Thymus (tissue), 14 donors: ENCODE results near the gene PODXL. TPM values are rescaled to one million over a fixed set of nuclear protein-coding genes. Genes with fewer than 3 reads are reported as not detected.

Experiments used
- DNase-seq, 9 donors: peaks; one replicate each; pipeline ENCODE4 v3.0.0-alpha.2; 2013; ENCODE audit warnings: low spot score in 9 of 9, low read depth in 6 of 9, missing footprints in 1 of 9
- H3K27ac ChIP-seq, 2 donors: one replicate each; pipeline ENCODE4 v1.5.1; 2013; ENCODE audit warnings: control low read depth in 1 of 2, low read depth in 1 of 2, low read length in 1 of 2, mild to moderate bottlenecking in 1 of 2, moderate library complexity in 1 of 2
- H3K27me3 ChIP-seq, 2 donors: one replicate each; pipeline ENCODE4 v1.5.1; 2013; ENCODE audit warnings: low read length in 1 of 2; ENCODE audit not compliant: control insufficient read depth in 2 of 2, insufficient read depth in 1 of 2
- H3K36me3 ChIP-seq, 2 donors: one replicate each; pipeline ENCODE4 v1.5.1; 2013; ENCODE audit warnings: low read length in 1 of 2, mild to moderate bottlenecking in 1 of 2, moderate library complexity in 1 of 2; ENCODE audit not compliant: control insufficient read depth in 2 of 2, insufficient read depth in 2 of 2
- H3K4me1 ChIP-seq, 2 donors: one replicate each; pipeline ENCODE4 v1.5.1; 2013; ENCODE audit warnings: low read length in 2 of 2; ENCODE audit not compliant: control insufficient read depth in 2 of 2, insufficient read depth in 2 of 2
- H3K4me3 ChIP-seq, 2 donors: one replicate each; pipeline ENCODE4 v1.5.1; 2013; ENCODE audit warnings: low read length in 2 of 2, control low read depth in 1 of 2, mild to moderate bottlenecking in 1 of 2
- H3K9me3 ChIP-seq, 2 donors: one replicate each; pipeline ENCODE4 v1.5.1; 2013; ENCODE audit warnings: low read length in 1 of 2, mild to moderate bottlenecking in 1 of 2; ENCODE audit not compliant: control insufficient read depth in 2 of 2, insufficient read depth in 1 of 2
- WGBS: extraction: QIAGEN DNeasy Blood & Tissue Kit; methylation state at CpG from one replicate; pipeline ENCODE4 v1.1.7; 2013; 5-methylcytosine and 5-hydroxymethylcytosine counted together
- long read RNA-seq, 10 donors: transcript quantifications; one replicate each; lab custom pipeline, GENCODE V29; 2026
- polyA plus RNA-seq: library from polyadenylated mRNA; stranded (reverse); fragments of 200-250 nt; gene quantifications from one replicate; pipeline ENCODE4 v1.2.3, GENCODE V29; 2013
- total RNA-seq: library from RNA; stranded (reverse); fragments of 120-200 nt; gene quantifications from one replicate; pipeline ENCODE4 v1.2.4, GENCODE V29; 2013
- donor health status: healthy.

Gene PODXL
- total RNA-seq (3.4 TPM), polyA plus RNA-seq (4.1 TPM)
- long read RNA-seq, donor 1: 0 reads
- long read RNA-seq, donor 2: 0 reads
- long read RNA-seq, donor 3, partial matches to known transcripts: 0 of 3 reads
- long read RNA-seq, donor 3, other reads (novel, unspliced or antisense): 0 of 3 reads
- long read RNA-seq, donor 4: 0 reads
- long read RNA-seq, donor 5, partial matches to known transcripts: 10 of 14 reads
- long read RNA-seq, donor 5, other reads (novel, unspliced or antisense): 0 of 14 reads
- long read RNA-seq, donor 6, partial matches to known transcripts: 0 of 1 reads
- long read RNA-seq, donor 6, other reads (novel, unspliced or antisense): 0 of 1 reads
- long read RNA-seq, donor 7, partial matches to known transcripts: 0 of 1 reads
- long read RNA-seq, donor 7, other reads (novel, unspliced or antisense): 0 of 1 reads
- long read RNA-seq, donor 8, partial matches to known transcripts: 0 of 1 reads
- long read RNA-seq, donor 8, other reads (novel, unspliced or antisense): 0 of 1 reads
- long read RNA-seq, donor 9: 0 reads
- long read RNA-seq, donor 10: 0 reads

- no peaks in the 10 kb centered on the region for H3K36me3 ChIP-seq
- peak within 1 kb of the TSS in 1 of 2 donors; percentile 52 for H3K4me3 ChIP-seq
- DNase-seq: peak in 4 of 9 donors; percentile 15 to 56 (median 31)
- WGBS: under 1% methylated on average over 107 of the region's 112 CpGs
- H3K4me1 ChIP-seq: peaks cover 0 to 16% of the 10 kb centered on the region in 2 donors
- H3K9me3 ChIP-seq: no peaks in the 10 kb centered on the region
- H3K27ac ChIP-seq: no peak within 1 kb of the TSS
- peaks cover 45 to 88% of the 10 kb centered on the region in 2 donors for H3K27me3 ChIP-seq
These were observed at the start of gene PODXL for GRCh38 chr7:131556053-131556908. Gene PODXL, minus strand, starts transcription at chr7:131556628. Its CDS starts 269 bp downstream, at chr7:131556359.

- H3K4me3 ChIP-seq: no peak overlapping the region
- peaks cover 0 to 5% of the 10 kb centered on the region in 2 donors for H3K4me1 ChIP-seq
- peak in 1 of 9 donors; percentile 36 for DNase-seq
- 69% methylated on average over 9 of the region's 9 CpGs for WGBS
- H3K36me3 ChIP-seq: no peaks in the 10 kb centered on the region
- no peak overlapping the region for H3K27ac ChIP-seq
- H3K27me3 ChIP-seq: peaks cover 3 to 44% of the 10 kb centered on the region in 2 donors
- H3K9me3 ChIP-seq: no peaks in the 10 kb centered on the region
These were observed 49.0 kb upstream of the PODXL start for GRCh38 chr7:131605280-131605878.

- no peak overlapping the region for H3K4me3 ChIP-seq
- peaks cover 3 to 44% of the 10 kb centered on the region in 2 donors for H3K27me3 ChIP-seq
- H3K4me1 ChIP-seq: peaks cover 0 to 5% of the 10 kb centered on the region in 2 donors
- no peak overlapping the region for H3K27ac ChIP-seq
- H3K36me3 ChIP-seq: no peaks in the 10 kb centered on the region
- H3K9me3 ChIP-seq: no peaks in the 10 kb centered on the region
- no peak for DNase-seq
- 57% methylated on average over 7 of the region's 7 CpGs for WGBS
These were observed 48.4 kb upstream of the PODXL start for GRCh38 chr7:131604841-131605279.

GRCh38 chr7:131603932-131604331 is 47.5 kb upstream of the PODXL start:
- Histone ChIP-seq H3K9me3 (no peaks in the 10 kb centered on the region), H3K36me3 (no peaks in the 10 kb centered on the region), H3K4me3 (no peak overlapping the region), H3K27me3 (peaks cover 3 to 44% of the 10 kb centered on the region in 2 donors), H3K27ac (no peak overlapping the region), H3K4me1 (peaks cover 0 to 5% of the 10 kb centered on the region in 2 donors)
- 94% methylated on average over 2 of the region's 2 CpGs for WGBS
- no peak for DNase-seq

GRCh38 chr7:131602994-131603372 is 46.6 kb upstream of the PODXL start:
- H3K9me3 ChIP-seq: no peaks in the 10 kb centered on the region
- peaks cover 0 to 5% of the 10 kb centered on the region in 2 donors for H3K4me1 ChIP-seq
- peaks cover 3 to 41% of the 10 kb centered on the region in 2 donors for H3K27me3 ChIP-seq
- no peaks in the 10 kb centered on the region for H3K36me3 ChIP-seq
- 72% methylated on average over 5 of the region's 5 CpGs for WGBS
- no peak overlapping the region for H3K4me3 ChIP-seq
- no peak overlapping the region for H3K27ac ChIP-seq
- no peak for DNase-seq

- 94% methylated on average over 12 of the region's 12 CpGs for WGBS
- no peak overlapping the region for H3K27ac ChIP-seq
These were observed 46.0 kb upstream of the PODXL start for GRCh38 chr7:131602304-131602993.

GRCh38 chr7:131600085-131600881 is 43.9 kb upstream of the PODXL start:
- DNase-seq: no peak
- H3K4me3 ChIP-seq: no peak overlapping the region
- no peaks in the 10 kb centered on the region for H3K9me3 ChIP-seq
- WGBS: 93% methylated on average over 11 of the region's 11 CpGs
- H3K27ac ChIP-seq: no peak overlapping the region
- H3K4me1 ChIP-seq: no peaks in the 10 kb centered on the region
- peaks cover 3 to 19% of the 10 kb centered on the region in 2 donors for H3K27me3 ChIP-seq
- H3K36me3 ChIP-seq: no peaks in the 10 kb centered on the region

More at GRCh38 chr7:131602304-131602993, 46.0 kb upstream of the PODXL start:
- Histone ChIP-seq H3K36me3 (no peaks in the 10 kb centered on the region), H3K4me1 (peaks cover 0 to 5% of the 10 kb centered on the region in 2 donors), H3K4me3 (no peak overlapping the region), H3K9me3 (no peaks in the 10 kb centered on the region), H3K27me3 (peaks cover 3 to 36% of the 10 kb centered on the region in 2 donors)
- DNase-seq: no peak

GRCh38 chr7:131596785-131597184 is 40.4 kb upstream of the PODXL start:
- Histone ChIP-seq H3K27ac (no peak overlapping the region), H3K4me1 (no peaks in the 10 kb centered on the region), H3K9me3 (no peaks in the 10 kb centered on the region), H3K36me3 (no peaks in the 10 kb centered on the region), H3K27me3 (no peaks in the 10 kb centered on the region), H3K4me3 (no peak overlapping the region)
- WGBS: 97% methylated on average over 6 of the region's 6 CpGs
- no peak for DNase-seq
